GM12801 (cell line): Measurements from ENCODE around the gene DLGAP4.

Source experiments
- TF ChIP-seq, protein P1 (sequence below): IDR thresholded peaks from one replicate; pipeline ENCODE4 v1.5.1; 2011; ENCODE audit warnings: control low read depth; ENCODE audit not compliant: insufficient read length; ENCODE audit errors: extremely low read depth

Gene DLGAP4

GRCh38 chr20:36298795-36299339 lies 7.3 kb upstream of the DLGAP4 start:
- TF ChIP-seq, protein P1, sequence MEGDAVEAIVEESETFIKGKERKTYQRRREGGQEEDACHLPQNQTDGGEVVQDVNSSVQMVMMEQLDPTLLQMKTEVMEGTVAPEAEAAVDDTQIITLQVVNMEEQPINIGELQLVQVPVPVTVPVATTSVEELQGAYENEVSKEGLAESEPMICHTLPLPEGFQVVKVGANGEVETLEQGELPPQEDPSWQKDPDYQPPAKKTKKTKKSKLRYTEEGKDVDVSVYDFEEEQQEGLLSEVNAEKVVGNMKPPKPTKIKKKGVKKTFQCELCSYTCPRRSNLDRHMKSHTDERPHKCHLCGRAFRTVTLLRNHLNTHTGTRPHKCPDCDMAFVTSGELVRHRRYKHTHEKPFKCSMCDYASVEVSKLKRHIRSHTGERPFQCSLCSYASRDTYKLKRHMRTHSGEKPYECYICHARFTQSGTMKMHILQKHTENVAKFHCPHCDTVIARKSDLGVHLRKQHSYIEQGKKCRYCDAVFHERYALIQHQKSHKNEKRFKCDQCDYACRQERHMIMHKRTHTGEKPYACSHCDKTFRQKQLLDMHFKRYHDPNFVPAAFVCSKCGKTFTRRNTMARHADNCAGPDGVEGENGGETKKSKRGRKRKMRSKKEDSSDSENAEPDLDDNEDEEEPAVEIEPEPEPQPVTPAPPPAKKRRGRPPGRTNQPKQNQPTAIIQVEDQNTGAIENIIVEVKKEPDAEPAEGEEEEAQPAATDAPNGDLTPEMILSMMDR, result no peak

DNA sequence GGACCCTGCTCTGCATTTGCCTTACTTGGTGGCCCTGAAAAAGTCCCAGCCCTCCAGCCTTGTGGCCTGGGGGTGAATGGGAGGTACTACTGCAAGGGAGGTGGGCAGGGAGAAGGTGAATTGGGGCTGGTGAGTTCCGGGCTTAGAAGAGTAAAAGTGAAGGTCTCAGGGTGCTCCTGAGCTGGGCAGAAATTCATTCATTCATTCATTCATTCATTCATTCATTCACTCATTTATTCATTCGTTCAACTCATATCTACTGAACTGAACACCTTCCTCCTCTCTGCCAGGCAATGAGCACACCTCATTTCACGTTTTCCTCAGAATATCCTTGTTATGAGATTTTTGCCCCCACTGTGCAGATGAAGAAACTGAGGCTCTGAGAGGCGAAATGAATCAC lies 6.7 kb upstream of the DLGAP4 start:
- TF ChIP-seq, protein P1, result no peak

DNA sequence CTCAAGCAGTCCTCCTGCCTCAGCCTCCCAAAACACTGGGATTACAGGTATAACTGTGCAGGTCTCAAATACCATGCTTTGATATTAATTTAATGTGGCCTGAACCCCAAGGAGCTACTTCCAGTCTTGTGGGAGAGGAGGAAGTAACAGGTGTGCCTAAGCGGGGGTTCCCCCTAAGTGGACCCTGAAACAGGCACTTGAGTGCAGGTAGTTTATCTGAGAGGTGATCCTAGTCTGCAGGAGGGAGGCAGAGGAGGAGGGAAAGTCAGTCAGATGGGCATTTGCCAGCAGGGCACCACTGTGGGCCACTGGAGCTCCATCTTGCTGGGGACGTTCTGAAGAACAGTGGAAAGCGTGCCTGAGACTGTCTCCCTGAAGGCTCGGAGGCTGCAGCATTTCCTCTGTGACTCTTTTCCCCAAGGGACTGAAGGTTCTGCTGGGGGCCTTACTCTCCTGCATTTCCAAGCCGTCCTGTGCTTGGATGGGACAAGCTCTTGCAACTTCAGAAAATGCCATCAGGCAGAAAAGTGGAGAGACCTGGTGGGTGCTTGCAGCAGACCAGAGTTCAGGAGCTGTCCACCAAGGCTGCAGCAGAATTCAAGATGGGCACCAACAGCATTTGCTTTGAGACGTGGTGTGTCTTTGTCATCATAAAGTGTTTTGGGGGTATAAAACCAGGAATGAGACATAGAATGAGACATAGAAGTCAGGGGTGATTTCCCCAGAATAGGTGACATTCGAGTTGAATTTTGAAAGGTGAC lies 4.6 kb upstream of the DLGAP4 start:
- TF ChIP-seq, protein P1, result no peak

DNA sequence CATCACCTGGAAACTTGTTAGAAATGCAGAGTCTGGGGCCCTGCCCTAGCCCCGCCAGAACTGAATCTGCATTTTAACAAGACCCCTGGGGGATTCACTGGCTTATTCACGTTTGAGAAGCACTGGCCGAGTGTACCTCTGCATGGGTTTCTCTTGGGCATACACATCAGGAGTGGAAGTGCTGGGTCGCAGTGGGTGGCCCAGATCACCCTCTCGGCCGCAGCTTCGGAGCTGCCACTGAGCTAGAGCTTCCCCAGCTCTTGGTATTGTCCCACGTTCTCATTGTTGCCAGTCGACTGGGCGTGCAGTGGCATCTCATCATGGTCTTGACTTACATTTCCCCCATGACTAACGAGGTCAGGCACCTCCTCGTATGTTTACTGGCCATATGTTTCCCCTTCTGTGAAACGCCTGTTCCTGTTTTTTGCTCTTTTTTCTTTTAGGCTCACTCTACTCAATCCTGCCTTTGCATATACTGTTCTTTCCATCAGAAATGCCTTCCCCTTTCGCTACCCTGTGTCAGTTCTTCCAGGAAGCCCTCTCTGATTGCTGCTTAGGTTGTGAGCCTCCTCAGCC lies 3.0 kb upstream of the DLGAP4 start:
- TF ChIP-seq, protein P1, result no peak

GRCh38 chr20:36303831-36304230 lies 2.3 kb upstream of the DLGAP4 start:
- TF ChIP-seq, protein P1, result no peak

DNA sequence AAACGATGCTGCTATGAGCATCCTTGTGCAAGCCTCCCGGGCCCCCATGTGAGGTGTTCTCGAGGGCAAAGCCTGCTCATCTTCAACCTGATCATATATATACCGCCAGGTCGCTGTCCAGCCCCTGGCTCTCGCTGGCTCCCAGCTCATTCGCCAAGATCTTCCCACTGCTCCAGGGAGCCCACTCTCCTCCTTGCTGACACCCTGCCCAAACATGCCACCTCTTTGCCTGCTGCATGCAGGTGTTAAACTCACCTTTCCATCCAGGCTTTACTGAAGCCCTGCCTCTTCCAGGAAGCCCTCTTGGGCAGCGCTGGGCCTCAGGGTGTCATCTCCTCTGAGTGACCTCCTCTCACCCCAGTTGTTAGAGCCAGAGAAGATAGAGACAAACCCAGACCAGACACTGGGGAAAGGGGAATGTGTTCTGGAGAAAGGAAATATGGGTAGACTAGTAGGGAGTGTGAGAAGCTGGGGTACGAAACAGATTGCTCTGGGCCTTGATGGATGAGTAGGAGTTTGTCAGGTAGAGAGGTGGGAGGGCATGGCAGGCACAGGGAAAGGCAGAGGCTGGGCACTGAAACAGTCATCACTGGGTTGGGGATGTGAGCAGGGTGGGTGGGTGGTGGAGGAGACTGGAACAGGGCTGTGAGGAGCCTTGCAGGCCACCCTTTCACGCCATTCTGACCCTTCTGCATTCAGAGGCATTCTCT lies 1.2 kb upstream of the DLGAP4 start:
- TF ChIP-seq, protein P1, result no peak
